ENCODE data around the gene SRRD.
"Not testable (repeated sequence)": the region's sequence is repeated elsewhere in the genome, so short reads cannot be mapped to it uniquely, and the experiment has no call there.

The SRRD gene

DNA sequence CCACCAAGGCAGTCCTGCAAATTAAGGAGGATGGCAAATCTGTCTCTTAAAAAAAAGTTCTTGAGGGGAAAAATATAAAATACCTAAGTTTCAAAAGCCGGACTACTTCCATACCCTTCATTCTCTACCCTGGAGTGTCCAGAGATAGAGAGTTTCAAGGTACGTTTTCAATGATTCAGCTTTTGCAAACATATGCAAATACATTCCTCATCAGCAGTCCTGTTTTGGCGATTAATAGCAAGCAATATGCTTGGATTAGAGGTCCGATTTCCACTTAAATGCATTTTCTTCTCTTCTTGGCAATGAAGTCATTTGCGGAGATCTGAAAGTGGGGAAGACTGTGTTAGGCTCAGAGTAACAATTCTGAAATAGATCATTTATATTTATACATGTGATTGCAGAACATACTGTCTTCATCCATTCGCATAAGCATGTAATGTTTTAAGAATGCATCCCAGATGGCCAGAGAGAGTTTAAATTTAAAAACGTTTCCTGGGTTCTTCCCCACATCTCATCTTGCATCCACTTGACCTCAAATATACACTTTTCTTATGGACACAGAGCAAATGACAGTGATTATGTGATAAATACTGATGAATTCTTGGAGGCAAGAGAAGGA lies 42.4 kb downstream of the SRRD start:
- DNase-seq, result no peak

DNA sequence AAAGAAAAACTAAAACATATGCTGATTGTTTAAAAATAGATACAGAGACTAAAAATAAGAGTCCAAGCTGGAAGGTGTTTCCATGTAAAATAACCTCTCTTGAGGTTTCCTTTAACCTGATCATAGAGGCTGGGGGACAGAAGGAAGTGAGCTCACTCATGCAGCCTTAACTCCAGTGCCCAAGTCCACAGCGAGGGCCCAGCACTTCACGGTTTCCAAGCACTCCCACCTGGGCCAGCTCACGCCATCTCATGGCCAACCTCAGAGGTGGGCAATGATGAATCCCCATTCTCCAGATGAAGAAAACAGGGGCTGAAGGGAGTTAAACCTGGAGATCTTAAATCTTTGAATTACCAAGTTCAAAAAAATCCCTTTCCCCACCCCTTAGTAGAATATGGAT lies 43.5 kb downstream of the SRRD start:
- no peak for DNase-seq

DNA sequence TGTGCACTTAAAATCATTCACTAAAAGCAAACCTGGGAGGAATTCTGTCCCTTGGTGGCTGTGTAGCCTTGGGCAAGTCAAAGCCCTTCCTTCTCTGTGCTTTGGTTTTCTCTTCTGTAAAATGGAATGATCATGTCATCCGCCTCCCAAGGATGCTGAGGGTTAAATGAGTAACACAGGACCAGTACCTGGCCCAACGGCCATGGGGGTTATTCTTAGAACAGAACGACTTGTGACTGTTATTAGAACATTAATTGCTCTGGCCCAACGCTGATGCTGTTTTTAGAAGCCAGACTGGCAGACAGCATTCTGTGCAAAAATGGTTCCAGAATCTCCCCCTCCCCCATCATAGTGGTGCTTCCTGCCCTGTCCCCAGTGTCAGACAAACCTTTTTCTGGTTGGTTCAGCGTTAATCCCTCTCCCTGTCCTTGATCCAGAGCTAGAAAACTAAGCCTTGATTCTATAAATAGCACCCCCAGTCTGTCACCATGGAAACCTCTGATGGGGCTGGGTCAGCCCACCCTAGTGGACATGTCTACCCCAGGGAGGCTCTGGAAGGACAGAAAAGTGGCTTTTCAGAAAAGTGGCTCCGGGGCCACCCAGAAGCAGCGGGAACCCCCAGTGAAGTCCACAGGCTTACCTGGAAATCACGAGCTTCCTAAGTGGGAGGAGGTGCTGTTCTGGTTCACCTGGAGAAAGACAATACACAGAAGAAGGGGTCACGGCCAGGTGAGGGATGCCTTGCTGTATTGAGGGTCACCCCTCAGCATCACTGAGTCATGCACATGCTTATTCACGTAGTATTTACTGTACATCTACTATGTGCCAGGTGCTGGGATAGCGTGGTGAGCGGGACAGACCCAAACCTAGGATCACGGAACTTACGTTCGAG lies 44.1 kb downstream of the SRRD start:
- no peak for DNase-seq

DNA sequence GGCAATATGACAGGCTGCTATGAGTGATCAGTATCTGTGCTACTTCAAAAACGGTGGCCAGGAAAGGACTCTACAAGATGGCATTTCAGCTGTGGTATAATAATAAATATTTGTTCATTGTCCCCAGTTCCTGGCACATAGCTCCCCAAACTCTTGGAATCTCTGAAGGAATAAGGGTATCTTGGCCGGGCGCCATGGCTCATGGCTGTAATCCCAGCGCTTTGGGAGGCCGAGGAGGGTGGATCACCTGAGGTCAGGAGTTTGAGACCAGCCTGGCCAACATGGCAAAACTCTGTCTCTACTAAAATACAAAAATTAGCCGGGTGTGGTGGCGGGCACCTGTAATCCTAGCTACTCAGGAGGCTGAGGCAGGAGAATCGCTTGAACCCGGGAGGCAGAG lies 44.8 kb downstream of the SRRD start:
- not testable (repeated sequence) for DNase-seq

DNA sequence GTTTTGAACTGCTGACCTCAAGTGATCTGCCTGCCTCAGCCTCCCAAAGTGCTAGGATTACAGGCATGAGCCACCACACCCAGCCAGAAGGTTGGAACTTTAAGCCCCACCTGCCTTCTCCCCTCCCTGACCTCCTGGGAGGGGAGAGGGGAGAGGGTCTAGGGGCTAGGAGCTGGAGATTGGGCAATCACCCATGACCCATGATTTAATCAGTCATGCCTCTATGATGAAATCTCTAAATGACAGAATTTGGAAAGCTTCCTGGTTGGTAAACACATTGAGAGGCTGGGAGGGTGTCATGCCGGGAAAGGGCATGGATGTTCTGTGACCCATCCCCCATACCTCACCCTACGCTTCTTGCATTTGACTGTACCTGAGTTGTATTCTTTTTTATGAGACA lies 45.7 kb downstream of the SRRD start:
- no peak for DNase-seq

DNA sequence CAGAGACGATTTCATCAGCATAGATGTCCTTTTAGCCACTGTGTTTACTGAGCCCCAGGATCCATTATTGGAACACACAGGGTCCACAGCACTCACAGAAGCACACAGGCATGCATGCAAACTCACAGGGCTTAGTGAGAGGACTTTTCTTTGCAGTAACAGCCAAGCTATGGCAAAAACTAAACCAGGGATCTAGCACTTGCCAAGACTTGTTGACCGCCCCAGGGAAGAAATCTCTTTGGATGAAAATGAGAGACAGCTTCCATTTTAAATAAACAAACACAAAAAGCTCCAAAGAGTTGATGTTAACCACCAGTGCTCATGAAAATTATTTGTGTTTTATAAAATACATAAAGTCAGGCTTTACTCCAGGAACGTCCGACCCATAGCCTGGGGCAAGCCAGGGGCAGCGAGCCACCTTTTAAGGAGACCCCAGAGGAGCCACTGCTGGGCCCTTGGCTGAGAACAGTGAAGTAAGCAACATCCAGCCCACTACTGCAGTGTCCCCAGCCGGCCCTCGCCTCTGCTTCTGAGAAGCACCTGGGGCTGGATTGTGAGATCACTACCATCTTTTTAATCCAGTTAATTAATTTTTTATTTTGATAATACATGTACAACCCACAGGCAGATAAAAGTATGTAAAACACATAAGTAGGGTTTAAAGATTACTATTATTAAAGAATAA lies 50.6 kb downstream of the SRRD start:
- no peak for DNase-seq

DNA sequence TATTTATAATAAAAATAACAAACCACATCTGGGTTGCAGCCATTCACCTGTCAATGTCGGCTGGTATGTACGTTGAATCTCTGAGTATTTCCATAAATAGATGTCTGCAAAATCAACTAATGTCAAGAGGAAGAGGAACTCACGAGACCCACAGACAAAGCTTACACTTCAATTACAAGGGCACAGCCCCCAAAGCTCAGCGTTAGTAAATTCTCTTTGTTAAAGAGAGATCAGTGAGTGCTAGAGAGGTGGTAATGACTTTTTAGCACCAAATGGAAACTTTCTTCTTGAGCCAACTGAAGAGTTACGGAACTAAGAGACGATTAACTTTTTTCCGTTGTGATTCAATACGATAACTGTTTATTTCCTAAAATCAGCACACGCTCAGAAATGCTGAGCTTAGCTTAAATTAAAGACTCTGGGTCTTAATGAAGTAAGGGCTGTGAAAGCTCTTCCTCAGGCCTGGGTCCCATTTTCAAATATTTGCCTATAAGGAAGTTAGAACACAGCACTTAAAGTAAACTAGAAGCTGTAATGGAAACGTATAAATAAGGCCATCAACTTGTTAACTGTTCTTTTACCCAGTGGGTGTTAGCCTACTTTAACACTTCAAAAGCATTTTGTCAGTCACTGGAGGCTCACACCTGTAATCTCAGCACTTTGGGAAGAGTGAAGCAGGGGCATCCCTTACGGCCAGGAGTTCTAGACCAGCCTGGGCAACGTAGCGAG lies 51.4 kb downstream of the SRRD start:
- no peak for DNase-seq

DNA sequence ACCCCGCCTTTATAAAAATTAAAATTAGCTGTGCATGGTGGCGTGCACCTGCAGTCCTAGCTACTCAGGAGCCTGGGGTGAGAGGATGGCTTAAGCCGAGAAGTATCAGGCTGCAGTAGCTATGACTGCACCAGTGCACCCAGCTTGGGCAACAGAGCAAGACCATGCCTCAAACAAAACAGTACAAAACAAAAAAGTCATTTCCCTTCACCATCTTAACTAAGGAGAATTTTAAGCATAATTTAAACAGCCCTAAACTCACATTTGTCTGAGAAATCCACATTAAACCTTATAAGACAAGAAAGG lies 51.9 kb downstream of the SRRD start:
- no peak for DNase-seq

DNA sequence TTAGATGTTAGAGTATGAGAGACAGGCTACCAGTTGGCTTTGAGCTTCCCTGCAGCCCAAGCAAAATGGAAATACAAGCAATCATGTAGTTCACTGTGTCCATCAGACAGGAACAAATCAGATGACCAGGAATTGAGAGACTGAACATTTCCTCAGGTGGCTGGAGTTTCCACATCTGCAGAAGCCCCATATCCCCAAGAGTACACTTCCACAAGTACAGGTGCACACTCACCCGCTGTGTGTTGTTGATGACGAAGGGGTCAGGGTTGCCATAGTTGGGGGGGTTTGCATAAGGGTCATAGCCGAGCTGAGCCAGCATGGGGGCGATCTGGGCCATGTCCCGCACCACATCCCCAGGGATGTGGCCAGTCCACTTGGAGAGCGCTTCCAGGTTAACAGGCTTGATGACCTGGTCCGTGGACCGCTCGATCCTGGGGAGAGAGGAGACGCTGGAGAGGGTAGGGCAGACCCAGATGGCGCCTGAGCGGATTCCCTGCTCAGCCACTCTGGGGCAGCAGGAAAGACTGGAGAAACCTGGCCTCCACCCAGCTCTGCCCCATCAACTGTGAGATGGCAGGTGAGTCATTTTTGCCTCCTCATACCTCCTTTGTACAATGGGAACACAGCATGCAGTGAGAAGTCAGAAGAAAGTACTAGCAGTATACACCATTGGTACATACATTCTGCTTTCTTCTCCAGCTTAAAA lies 52.5 kb downstream of the SRRD start:
- no peak for DNase-seq

DNA sequence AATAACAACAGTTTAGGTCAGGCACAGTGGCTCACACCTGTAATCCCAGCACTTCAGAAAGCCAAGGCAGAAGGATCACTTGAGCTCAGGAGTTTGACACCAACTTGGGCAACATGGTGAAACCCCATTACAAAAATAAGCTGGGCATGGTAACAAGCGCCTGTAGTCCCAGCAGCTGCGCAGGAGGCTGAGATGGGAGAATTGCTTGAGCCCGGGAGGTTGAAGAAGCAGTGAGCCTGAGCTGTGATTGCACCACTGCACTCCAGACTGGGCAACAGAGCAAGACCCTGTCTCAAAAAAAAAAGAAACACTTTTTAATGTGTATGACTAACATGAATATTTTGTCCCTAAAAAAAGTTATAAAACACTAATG lies 53.1 kb downstream of the SRRD start:
- DNase-seq, result no peak

DNA sequence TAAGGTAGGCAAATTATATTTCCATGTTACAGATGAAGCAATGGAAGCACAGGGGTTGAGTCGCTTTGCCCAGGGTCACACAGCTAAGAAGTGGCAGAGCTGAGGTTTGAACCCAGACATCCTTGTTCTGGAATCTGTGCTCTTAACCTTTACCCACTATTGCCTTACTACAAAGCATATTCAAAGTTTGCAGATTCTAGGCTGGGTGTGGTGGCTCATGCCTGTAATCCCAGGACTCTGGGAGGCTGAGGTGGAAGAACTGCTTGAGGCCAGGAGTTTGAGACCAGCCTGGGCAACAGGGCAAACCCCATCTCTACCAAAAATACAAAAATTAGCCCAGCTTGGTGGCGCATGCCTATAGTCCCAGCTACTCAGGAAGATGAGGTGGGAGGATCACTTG lies 56.4 kb downstream of the SRRD start:
- no peak for DNase-seq

DNA sequence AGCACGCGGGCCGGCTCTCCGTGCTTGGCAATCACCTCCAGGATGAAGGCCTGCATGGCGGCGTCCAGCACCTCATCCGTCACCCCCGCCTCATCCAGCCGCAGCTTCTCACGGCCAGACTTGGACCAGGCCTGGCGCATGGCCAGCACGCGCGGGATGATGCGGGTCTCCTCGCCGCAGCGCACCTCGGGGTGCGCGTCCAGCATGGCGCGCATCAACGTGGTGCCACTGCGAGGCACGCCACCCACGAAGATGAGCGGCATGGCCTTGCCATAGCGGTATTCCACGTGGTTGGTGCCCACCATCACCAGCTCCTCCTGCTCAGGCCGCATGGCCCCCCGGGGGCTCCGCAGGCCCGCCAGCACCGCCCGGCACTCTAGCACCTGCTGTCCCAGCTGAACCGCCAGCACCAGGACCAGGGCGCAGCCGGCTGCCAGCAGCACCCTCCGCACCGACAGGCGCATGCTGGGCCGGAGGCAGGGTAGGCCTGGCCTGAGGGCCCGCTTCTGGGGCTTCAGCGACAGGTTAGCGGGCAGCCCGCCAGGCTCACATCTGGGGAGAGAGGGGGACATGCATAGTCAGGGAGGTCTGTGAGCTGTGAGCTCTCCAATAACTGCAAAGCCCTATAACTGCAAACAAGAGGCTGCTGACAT lies 57.6 kb downstream of the SRRD start:
- DNase-seq, result no peak

DNA sequence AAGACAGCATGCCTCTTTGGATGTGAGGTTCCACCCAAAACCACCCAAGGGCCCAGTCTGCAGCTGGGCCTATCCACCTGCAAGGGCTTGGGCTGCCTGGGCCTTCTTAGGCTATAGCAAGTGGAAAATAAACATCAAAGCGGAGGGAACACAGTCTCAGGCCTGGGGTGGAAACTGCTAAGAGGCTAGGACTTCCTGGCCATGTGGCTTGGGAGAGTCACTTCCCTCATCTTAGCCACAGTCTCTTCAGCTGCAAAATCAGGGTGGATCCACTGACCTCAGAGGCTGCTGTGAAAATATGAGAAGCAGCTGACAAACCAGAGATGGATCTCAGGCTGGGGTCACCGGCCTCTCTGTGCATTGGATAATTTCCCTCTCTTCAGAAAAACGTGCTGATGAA lies 59.2 kb downstream of the SRRD start:
- DNase-seq, result no peak

All from SIG-M5 (cell line).